Astrocyte (in vitro differentiated cells and primary cell): ENCODE results near the gene PTMS. TPM values are rescaled to one million over a fixed set of nuclear protein-coding genes. Genes with fewer than 3 reads are reported as not detected.

Experiments used
- DNase-seq: peaks from one replicate; pipeline ENCODE4 v3.0.0-alpha.2; 2010; ENCODE audit warnings: low read depth
- FAIRE-seq: peaks from 2 replicates; lab custom pipeline; 2011; peaks lifted over from hg19 to GRCh38; lab: Jason Lieb, UNC
- H2AFZ ChIP-seq: 2 replicates; pipeline ENCODE4 v1.6.0; 2012; ENCODE audit warnings: low read depth, low read length, inconsistent platforms
- H3K27ac ChIP-seq: 2 replicates; pipeline ENCODE4 v1.5.1; 2011; ENCODE audit warnings: low read depth, low read length, inconsistent platforms
- H3K27me3 ChIP-seq: 2 replicates; pipeline ENCODE4 v1.6.0; 2011; ENCODE audit warnings: low read length, inconsistent platforms; ENCODE audit not compliant: insufficient read depth
- H3K36me3 ChIP-seq: 2 replicates; pipeline ENCODE4 v1.5.1; 2011; ENCODE audit warnings: low read length, inconsistent platforms; ENCODE audit not compliant: insufficient read depth
- H3K4me1 ChIP-seq: 2 replicates; pipeline ENCODE4 v1.5.1; 2011; ENCODE audit warnings: low read length, inconsistent platforms; ENCODE audit not compliant: insufficient read depth
- H3K4me2 ChIP-seq: 2 replicates; pipeline ENCODE4 v1.6.0; 2012; ENCODE audit warnings: low read length, inconsistent platforms
- H3K4me3 ChIP-seq: 2 replicates; pipeline ENCODE4 v1.5.1; 2011; ENCODE audit warnings: low read depth, mild to moderate bottlenecking, low read length, inconsistent platforms; ENCODE audit not compliant: insufficient read depth
- H3K79me2 ChIP-seq: 2 replicates; pipeline ENCODE4 v1.6.0; 2012; ENCODE audit warnings: mild to moderate bottlenecking, low read length, inconsistent platforms; ENCODE audit not compliant: insufficient read depth
- H3K9ac ChIP-seq: 2 replicates; pipeline ENCODE4 v1.6.0; 2012; ENCODE audit warnings: mild to moderate bottlenecking, low read length, inconsistent platforms
- H3K9me3 ChIP-seq: 2 replicates; pipeline ENCODE4 v1.5.1; 2012; ENCODE audit warnings: low read depth, mild to moderate bottlenecking, low read length, inconsistent platforms; ENCODE audit not compliant: insufficient read depth
- H4K20me1 ChIP-seq: 2 replicates; pipeline ENCODE4 v1.6.0; 2012; ENCODE audit warnings: low read length, inconsistent platforms; ENCODE audit not compliant: insufficient read depth
- H3K27ac Mint-ChIP-seq: one replicate; pipeline ENCODE4 v1.8.0; 2021; ENCODE audit warnings: mild to moderate bottlenecking, mixed read lengths; ENCODE audit not compliant: unreplicated experiment
- H3K27me3 Mint-ChIP-seq: one replicate; pipeline ENCODE4 v1.8.0; 2021; ENCODE audit warnings: low read depth, mixed read lengths; ENCODE audit not compliant: unreplicated experiment
- H3K36me3 Mint-ChIP-seq: one replicate; pipeline ENCODE4 v1.8.0; 2021; ENCODE audit warnings: low read depth, mixed read lengths; ENCODE audit not compliant: unreplicated experiment
- H3K4me1 Mint-ChIP-seq: one replicate; pipeline ENCODE4 v1.8.0; 2021; ENCODE audit warnings: low read depth, mixed read lengths; ENCODE audit not compliant: unreplicated experiment
- H3K4me3 Mint-ChIP-seq: one replicate; pipeline ENCODE4 v1.8.0; 2021; ENCODE audit warnings: mild to moderate bottlenecking, moderate library complexity, mixed read lengths; ENCODE audit not compliant: unreplicated experiment
- H3K9me3 Mint-ChIP-seq: one replicate; pipeline ENCODE4 v1.8.0; 2021; ENCODE audit warnings: mild to moderate bottlenecking, mixed read lengths; ENCODE audit not compliant: unreplicated experiment
- CTCF ChIP-seq: IDR thresholded peaks from 2 replicates; pipeline ENCODE4 v1.5.1; 2011; ENCODE audit warnings: low read depth, mild to moderate bottlenecking, inconsistent platforms, low read length, moderate library complexity; ENCODE audit not compliant: insufficient read depth
- EZH2 ChIP-seq: IDR thresholded peaks from 2 replicates; pipeline ENCODE4 v1.6.1; 2012; ENCODE audit warnings: mild to moderate bottlenecking, low read length, inconsistent platforms; ENCODE audit not compliant: insufficient read depth
- total RNA-seq: library from RNA; stranded (reverse); gene quantifications from 2 replicates; pipeline ENCODE4 v1.2.1, GENCODE V29; 2021

Gene PTMS
- total RNA-seq, 1 donor from 2014 or later: 510 TPM

GRCh38 chr12:6791931-6792520, 25.9 kb downstream of the PTMS start:
- no peak for DNase-seq
- peaks cover 6% of the 10 kb centered on the region for H3K27me3 ChIP-seq
- Mint-ChIP-seq H3K9me3 (no peaks in the 10 kb centered on the region), H3K27me3 (peaks cover 49% of the 10 kb centered on the region), H3K36me3 (no peaks in the 10 kb centered on the region), H3K4me3 (no peak overlapping the region), H3K4me1 (peaks cover 11% of the 10 kb centered on the region), H3K27ac (peak overlapping the region; percentile 23)
- peak overlapping the region; percentile 60 for H3K4me2 ChIP-seq
- H4K20me1 ChIP-seq: no peaks in the 10 kb centered on the region
- no peak overlapping the region for H3K4me3 ChIP-seq
- no peaks in the 10 kb centered on the region for H3K36me3 ChIP-seq
- H3K9me3 ChIP-seq: no peaks in the 10 kb centered on the region
- peak overlapping the region; percentile 85 for H2AFZ ChIP-seq
- FAIRE-seq: no peak
- no peak overlapping the region for H3K9ac ChIP-seq
- TF ChIP-seq CTCF (no peak), EZH2 (no peak)
- H3K27ac ChIP-seq: no peak overlapping the region
- no peaks in the 10 kb centered on the region for H3K79me2 ChIP-seq
- H3K4me1 ChIP-seq: peaks cover 9% of the 10 kb centered on the region

GRCh38 chr12:6792522-6793201, 26.5 kb downstream of the PTMS start:
- no peaks in the 10 kb centered on the region for H3K36me3 ChIP-seq
- H3K9ac ChIP-seq: peak overlapping the region; percentile 14
- no peak overlapping the region for H3K27ac ChIP-seq
- no peak overlapping the region for H3K4me3 ChIP-seq
- Mint-ChIP-seq H3K36me3 (no peaks in the 10 kb centered on the region), H3K27me3 (peaks cover 53% of the 10 kb centered on the region), H3K4me1 (peaks cover 11% of the 10 kb centered on the region), H3K4me3 (peak overlapping the region; percentile 63), H3K27ac (peak overlapping the region; percentile 23), H3K9me3 (no peaks in the 10 kb centered on the region)
- no peaks in the 10 kb centered on the region for H3K9me3 ChIP-seq
- H2AFZ ChIP-seq: peak overlapping the region; percentile 85
- no peaks in the 10 kb centered on the region for H4K20me1 ChIP-seq
- FAIRE-seq (no peak), DNase-seq (no peak)
- TF ChIP-seq CTCF (no peak), EZH2 (no peak)
- H3K4me1 ChIP-seq: peaks cover 9% of the 10 kb centered on the region
- H3K79me2 ChIP-seq: no peaks in the 10 kb centered on the region
- peaks cover 6% of the 10 kb centered on the region for H3K27me3 ChIP-seq
- peak overlapping the region; percentile 60 for H3K4me2 ChIP-seq

GRCh38 chr12:6795088-6795487, 28.9 kb downstream of the PTMS start:
- Mint-ChIP-seq H3K27me3 (peaks cover 55% of the 10 kb centered on the region), H3K9me3 (no peaks in the 10 kb centered on the region), H3K4me1 (peaks cover 11% of the 10 kb centered on the region), H3K4me3 (no peak overlapping the region), H3K36me3 (peaks cover 3% of the 10 kb centered on the region), H3K27ac (no peak overlapping the region)
- Histone ChIP-seq H3K27ac (no peak overlapping the region), H3K27me3 (peaks cover 6% of the 10 kb centered on the region), H4K20me1 (no peaks in the 10 kb centered on the region), H3K79me2 (no peaks in the 10 kb centered on the region), H3K9ac (no peak overlapping the region), H3K4me2 (no peak overlapping the region), H3K36me3 (no peaks in the 10 kb centered on the region), H3K9me3 (no peaks in the 10 kb centered on the region), H3K4me3 (no peak overlapping the region), H3K4me1 (peaks cover 9% of the 10 kb centered on the region), H2AFZ (no peak overlapping the region)
- no peak for DNase-seq
- FAIRE-seq: no peak
- no peak for TF ChIP-seq CTCF
- TF ChIP-seq EZH2: no peak
